HPDE6-E6E7 (cell line): Measurements from ENCODE around the gene RND3.

Experiments used
- DNase-seq: peaks from one replicate; pipeline ENCODE4 v3.0.0; 2011; ENCODE audit warnings: missing footprints; ENCODE audit errors: extremely low spot score

The RND3 gene

GRCh38 chr2:150476286-150476685, 11.2 kb downstream of the RND3 start:
- DNase-seq, result no peak

- no peak for DNase-seq
Measured at GRCh38 chr2:150475479-150476250, 11.8 kb downstream of the RND3 start.

DNA sequence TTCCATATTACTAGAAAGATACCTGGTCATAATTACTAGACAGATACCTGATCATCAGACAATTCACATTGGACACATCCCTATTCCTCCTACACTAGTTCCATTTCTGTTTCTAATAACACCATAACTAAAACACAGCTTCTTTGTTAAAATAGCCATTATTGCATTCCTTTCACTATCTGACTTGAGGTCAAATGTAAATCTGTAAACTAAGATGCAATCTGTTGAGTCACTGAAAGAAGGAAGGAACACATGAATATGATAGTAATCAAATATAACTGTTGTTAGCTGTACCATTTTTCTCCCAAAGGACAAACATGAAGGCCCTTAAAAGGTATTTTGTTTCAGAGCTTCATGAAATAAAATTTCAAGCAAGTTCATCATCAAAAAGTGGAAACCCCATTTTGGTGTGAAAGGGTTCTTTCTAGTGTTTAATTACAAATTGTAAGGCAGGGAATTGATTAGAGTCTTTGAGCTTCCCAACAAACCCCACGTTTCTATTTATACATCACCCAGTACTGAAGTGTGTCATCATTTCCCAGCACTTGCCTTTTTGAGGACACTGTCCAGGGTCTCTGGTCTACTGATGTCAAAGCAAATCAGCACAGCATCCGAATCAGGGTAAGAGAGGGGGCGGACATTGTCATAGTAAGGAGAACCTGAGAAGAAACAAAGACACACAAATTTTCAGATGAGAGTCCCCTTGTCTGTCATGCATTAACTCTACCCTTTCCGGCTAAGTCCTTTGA, 13.0 kb downstream of the RND3 start:
- no peak for DNase-seq

DNA sequence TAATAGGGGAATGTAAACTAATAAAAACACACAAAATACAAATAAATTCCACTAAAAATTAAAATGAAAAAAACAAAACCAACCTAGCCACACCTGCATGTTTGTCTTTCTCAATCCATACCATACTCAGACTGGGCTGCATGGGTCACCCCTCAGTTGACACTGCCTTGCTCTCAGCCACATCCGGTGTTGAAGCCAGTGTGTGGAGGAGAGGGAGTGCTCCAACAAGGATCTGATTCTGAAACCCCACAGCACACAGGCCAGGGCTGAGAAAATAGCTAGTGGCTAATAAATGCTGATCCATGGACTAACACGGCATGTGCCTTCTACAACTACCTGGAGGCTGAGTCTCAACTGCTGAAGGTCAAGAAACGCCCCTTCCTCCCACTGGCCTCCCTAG, 13.7 kb downstream of the RND3 start:
- DNase-seq, result no peak

GRCh38 chr2:150472511-150472899, 15.0 kb downstream of the RND3 start:
- no peak for DNase-seq

GRCh38 chr2:150471813-150472510, 15.5 kb downstream of the RND3 start:
- DNase-seq, result no peak

DNA sequence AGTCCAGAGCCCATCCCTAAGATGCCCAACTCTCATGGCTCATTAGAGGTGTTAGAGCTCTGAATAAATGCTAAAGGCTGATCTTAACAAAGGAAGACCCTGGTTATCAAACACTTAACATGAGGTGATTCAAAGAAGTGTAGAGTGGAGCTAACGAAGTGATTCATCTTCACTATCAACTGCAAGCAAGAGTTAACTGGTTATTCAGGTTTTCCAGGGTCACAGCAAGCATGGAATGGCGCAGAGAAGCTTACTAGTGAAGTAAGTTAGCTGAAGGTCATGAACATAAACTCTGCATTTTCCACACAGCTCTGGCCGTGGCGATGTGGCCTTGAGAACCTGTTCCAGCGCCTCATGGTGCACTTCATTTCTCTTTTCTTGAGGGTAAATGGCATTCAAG, 17.0 kb downstream of the RND3 start:
- DNase-seq, result no peak

DNA sequence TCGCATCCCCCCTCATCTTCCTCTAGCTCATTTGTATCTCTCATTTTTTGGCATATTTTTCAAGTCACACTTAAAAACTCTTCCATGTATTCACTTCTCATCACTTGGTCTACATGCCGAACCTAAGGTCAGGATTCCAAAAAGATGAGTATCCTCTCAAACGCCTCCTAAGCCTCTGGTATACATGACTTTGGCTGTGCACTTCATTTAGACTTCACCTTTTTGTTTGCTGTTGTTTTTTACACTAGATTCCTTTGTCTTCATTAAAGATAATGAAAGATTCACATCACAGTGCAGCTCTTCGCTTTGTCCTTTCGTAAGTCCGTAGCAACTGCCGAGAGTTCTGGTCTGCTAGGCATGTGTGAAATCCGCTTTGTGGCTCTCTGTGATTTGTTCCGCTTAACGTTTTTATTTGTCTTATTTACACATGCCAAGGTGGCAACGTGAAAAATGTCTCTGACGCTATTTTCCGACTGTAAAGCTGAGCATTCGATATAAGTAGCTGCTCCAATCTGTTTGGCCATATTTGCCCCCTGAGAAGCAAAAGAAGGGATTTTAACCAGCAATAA, 17.7 kb downstream of the RND3 start:
- DNase-seq, result no peak

GRCh38 chr2:150468350-150468960, 19.0 kb downstream of the RND3 start:
- no peak for DNase-seq

DNA sequence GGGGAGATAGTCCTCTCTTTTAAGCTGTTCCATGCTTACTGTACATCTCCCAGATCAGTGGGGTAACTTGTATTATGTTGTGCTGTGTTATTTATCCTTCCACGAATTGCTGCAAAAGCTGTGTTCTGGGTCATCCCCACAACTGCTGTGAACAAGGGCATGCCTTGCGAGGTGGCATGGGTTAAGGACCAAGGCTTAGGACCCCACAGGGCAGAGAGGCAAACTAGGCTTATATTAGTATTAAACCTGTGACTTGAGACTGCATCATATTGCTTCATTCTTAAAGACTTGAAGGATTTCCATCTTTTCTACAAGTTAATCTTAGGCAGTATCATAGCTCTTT, 19.9 kb downstream of the RND3 start:
- no peak for DNase-seq

DNA sequence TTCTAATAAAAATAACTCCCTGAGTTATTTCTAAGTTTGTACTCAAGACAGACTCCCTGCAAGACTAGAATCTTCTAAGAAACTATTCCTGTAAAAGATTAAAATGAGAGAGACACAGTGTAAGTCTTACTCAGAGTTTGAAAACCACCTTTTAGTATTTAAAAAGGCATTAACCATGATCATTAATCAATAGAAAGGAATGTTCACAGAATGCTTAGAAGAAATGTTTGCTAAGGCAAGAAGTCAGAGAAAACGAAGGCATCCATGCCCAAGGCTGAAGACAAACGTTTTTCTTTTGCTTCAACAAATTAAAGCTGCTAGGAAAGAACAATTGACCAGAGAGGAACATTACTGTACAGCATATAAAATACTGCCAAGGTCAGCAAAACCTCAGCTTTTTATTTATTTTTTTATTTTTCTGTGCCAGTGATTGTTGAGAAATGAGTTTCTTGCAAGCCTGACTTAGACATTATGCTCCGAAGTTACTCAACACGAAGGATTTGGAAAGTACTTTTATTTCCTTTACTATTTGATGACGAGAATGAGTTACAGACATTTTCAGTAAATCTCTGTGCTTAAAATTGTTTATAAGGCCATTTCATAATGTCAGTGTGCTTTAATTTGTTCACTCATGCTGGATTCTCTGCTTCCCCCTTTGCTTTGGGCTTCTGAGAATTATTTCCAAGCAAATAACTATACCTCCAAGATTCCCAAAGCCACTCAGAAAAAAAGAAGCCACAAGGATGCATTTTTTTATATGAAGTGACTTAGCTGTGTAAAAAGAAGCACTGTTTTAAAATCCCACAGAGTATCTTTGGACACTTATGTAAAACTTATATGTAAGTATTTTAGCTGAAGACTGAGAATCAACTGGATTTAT, 20.5 kb downstream of the RND3 start:
- no peak for DNase-seq

- DNase-seq, result no peak
Measured at GRCh38 chr2:150465703-150466569, 21.5 kb downstream of the RND3 start.

- DNase-seq, result no peak
Measured at GRCh38 chr2:150464986-150465385, 22.5 kb downstream of the RND3 start.

- DNase-seq, result no peak
Measured at GRCh38 chr2:150464270-150464669, 23.2 kb downstream of the RND3 start.

- DNase-seq, result no peak
Measured at GRCh38 chr2:150462770-150463169, 24.7 kb downstream of the RND3 start.

DNA sequence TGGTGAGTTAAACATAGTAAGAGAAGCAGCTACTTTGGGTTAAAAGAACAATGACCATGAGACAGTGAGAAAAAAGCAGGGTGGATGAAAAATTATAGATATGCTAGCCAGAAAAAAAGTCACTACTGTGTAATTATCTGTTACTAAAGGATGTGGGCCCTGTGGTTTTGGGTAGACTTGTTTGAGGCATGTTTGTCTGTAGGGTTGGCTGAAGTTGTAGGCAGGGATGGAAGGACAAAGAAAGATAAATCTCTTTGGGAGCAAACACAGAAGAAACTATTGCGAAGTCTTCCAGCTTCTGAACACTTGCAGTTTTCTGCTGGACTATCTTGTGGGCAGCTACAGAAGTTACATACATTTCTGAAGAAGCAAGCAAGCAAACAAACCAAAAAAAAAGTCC, 28.2 kb downstream of the RND3 start:
- DNase-seq, result no peak

- DNase-seq, result no peak
Measured at GRCh38 chr2:150450765-150451164, 36.7 kb downstream of the RND3 start.

GRCh38 chr2:150449856-150450255, 37.6 kb downstream of the RND3 start:
- peak; percentile 17 for DNase-seq

DNA sequence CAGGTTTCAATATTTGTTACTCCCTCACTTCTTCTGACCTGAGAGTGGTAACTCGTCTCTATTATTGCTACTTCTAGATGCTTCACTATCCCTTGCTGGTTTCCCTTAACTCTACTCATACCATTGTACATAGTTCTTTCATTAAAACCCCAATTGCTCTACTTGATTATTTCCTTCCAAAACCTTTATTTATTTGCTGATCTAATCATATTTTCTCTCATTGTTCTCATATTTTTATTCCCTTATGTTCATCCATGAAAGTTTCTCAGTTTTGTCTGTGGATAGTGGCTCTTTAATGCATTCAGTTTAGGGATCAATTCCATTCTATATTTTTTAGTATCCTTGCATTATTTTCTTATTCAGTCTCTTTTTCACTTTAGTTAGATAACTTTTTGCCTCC, 42.1 kb downstream of the RND3 start:
- no peak for DNase-seq

DNA sequence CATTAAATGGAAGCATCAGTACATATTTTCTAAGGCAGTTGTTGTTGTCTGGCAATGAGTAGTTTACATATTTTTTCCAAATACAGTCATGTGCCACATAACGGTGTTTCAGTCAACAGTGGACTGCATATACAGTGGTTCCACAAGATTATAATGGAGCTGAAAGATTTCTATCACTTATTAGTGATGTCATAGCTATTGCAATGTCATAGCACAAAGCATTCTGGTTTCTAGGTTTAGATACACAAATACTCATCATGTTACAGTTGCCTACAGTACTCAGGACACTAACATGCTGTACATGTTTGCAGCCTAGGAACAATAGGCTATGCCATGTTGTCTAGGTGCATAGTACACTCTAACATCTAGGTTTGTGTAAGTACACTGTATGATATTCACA, 45.0 kb downstream of the RND3 start:
- DNase-seq, result no peak
